ENCODE measurements around the gene GJA3. TPM values are rescaled to one million over a fixed set of nuclear protein-coding genes. Genes with fewer than 3 reads are reported as not detected.

The GJA3 gene
- total RNA-seq, 1 experiment from 2014 or later: 3.9 TPM

GRCh38 chr13:20173116-20173746, 12.4 kb upstream of the GJA3 start:
- BruUV-seq (replicated peaks): no TSS peak
- Mint-ChIP-seq H3K9me3 (ENCODE audit: low read depth, unreplicated experiment) (no peaks in the 10 kb centered on the region), H3K36me3 (ENCODE audit: insufficient read depth, unreplicated experiment) (peaks cover 8% of the 10 kb centered on the region), H3K4me3 (ENCODE audit: low read depth, unreplicated experiment) (no peak overlapping the region), H3K27ac (ENCODE audit: unreplicated experiment) (no peak overlapping the region), H3K27me3 (ENCODE audit: unreplicated experiment) (peaks cover 12% of the 10 kb centered on the region), H3K4me1 (ENCODE audit: low read depth, unreplicated experiment) (peaks cover 19% of the 10 kb centered on the region)
- no peak for DNase-seq
- TF ChIP-seq CTCF (IDR thresholded peaks at IDR 0.05; ENCODE audit: unreplicated experiment): no peak
- intact Hi-C loops (cut with micrococcal nuclease; ENCODE audit: unreplicated experiment): no loop called here
- CTCF ChIA-PET: no interaction called here

GRCh38 chr13:20171364-20171763, 10.5 kb upstream of the GJA3 start:
- no peak overlapping the region for H3K27ac Mint-ChIP-seq (ENCODE audit: unreplicated experiment)
- peaks cover 19% of the 10 kb centered on the region for H3K4me1 Mint-ChIP-seq (ENCODE audit: low read depth, unreplicated experiment)
- TF ChIP-seq CTCF (IDR thresholded peaks at IDR 0.05; ENCODE audit: unreplicated experiment): no peak
- H3K36me3 Mint-ChIP-seq (ENCODE audit: insufficient read depth, unreplicated experiment): peaks cover 8% of the 10 kb centered on the region
- H3K27me3 Mint-ChIP-seq (ENCODE audit: unreplicated experiment): peaks cover 12% of the 10 kb centered on the region
- H3K4me3 Mint-ChIP-seq (ENCODE audit: low read depth, unreplicated experiment): no peak overlapping the region
- DNase-seq: no peak
- intact Hi-C loops (cut with micrococcal nuclease; ENCODE audit: unreplicated experiment): no loop called here
- CTCF ChIA-PET: no interaction called here
- H3K9me3 Mint-ChIP-seq (ENCODE audit: low read depth, unreplicated experiment): no peaks in the 10 kb centered on the region
- no TSS peak for BruUV-seq (replicated peaks)

- H3K4me3 Mint-ChIP-seq (ENCODE audit: low read depth, unreplicated experiment): no peak overlapping the region
- peaks cover 15% of the 10 kb centered on the region for H3K4me1 Mint-ChIP-seq (ENCODE audit: low read depth, unreplicated experiment)
- H3K27me3 Mint-ChIP-seq (ENCODE audit: unreplicated experiment): peaks cover 12% of the 10 kb centered on the region
- no peak for TF ChIP-seq CTCF (IDR thresholded peaks at IDR 0.05; ENCODE audit: unreplicated experiment)
- peaks cover 8% of the 10 kb centered on the region for H3K36me3 Mint-ChIP-seq (ENCODE audit: insufficient read depth, unreplicated experiment)
- CTCF ChIA-PET: no interaction called here
- intact Hi-C loops (cut with micrococcal nuclease; ENCODE audit: unreplicated experiment): no loop called here
- no peak for DNase-seq
- no peak overlapping the region for H3K27ac Mint-ChIP-seq (ENCODE audit: unreplicated experiment)
- no TSS peak for BruUV-seq (replicated peaks)
- H3K9me3 Mint-ChIP-seq (ENCODE audit: low read depth, unreplicated experiment): no peaks in the 10 kb centered on the region
Measured at GRCh38 chr13:20170921-20171320, 10.1 kb upstream of the GJA3 start.

- intact Hi-C loops (cut with micrococcal nuclease; ENCODE audit: unreplicated experiment): no loop called here
- Mint-ChIP-seq H3K4me3 (ENCODE audit: low read depth, unreplicated experiment) (no peak overlapping the region), H3K27ac (ENCODE audit: unreplicated experiment) (no peak overlapping the region), H3K4me1 (ENCODE audit: low read depth, unreplicated experiment) (no peaks in the 10 kb centered on the region), H3K27me3 (ENCODE audit: unreplicated experiment) (peaks cover 12% of the 10 kb centered on the region), H3K36me3 (ENCODE audit: insufficient read depth, unreplicated experiment) (no peaks in the 10 kb centered on the region), H3K9me3 (ENCODE audit: low read depth, unreplicated experiment) (no peaks in the 10 kb centered on the region)
- BruUV-seq (replicated peaks): no TSS peak
- TF ChIP-seq CTCF (IDR thresholded peaks at IDR 0.05; ENCODE audit: unreplicated experiment): no peak
- no peak for DNase-seq
- CTCF ChIA-PET: no interaction called here
Measured at GRCh38 chr13:20168396-20168795, 7.5 kb upstream of the GJA3 start.

All from Calu3 (cell line).